HL-60 (cell line): Measurements from ENCODE around the gene ME2.
"Not testable (repeated sequence)": the region's sequence is repeated elsewhere in the genome, so short reads cannot be mapped to it uniquely, and the experiment has no call there.

Experiments
- DNase-seq, 2 experiments: peaks; one replicate each; pipeline ENCODE4 v3.0.0-alpha.2; 2010 to 2020; ENCODE audit warnings: low read depth in 1 of 2, low spot score in 1 of 2
- H3K27ac ChIP-seq: fragments of 250-450 bp; sonication (Bioruptor Pico); replicated peaks from 2 replicates; pipeline ENCODE4 v1.5.1; 2020; ENCODE audit warnings: mild to moderate bottlenecking, moderate library complexity
- H3K27me3 ChIP-seq: fragments of 250-450 bp; sonication (Bioruptor Pico); 2 replicates; pipeline ENCODE4 v1.5.1; 2021; ENCODE audit warnings: mild to moderate bottlenecking, moderate library complexity; ENCODE audit not compliant: insufficient read depth, poor library complexity, severe bottlenecking
- H3K4me3 ChIP-seq: replicated peaks from 2 replicates; pipeline ENCODE4 v1.5.1; 2011; ENCODE audit warnings: mild to moderate bottlenecking, control low read depth, low read length; ENCODE audit not compliant: insufficient read depth
- CTCF ChIP-seq: IDR thresholded peaks from one replicate; pipeline ENCODE4 v1.5.1; 2011; ENCODE audit warnings: low read length, control low read depth, inconsistent platforms; ENCODE audit not compliant: insufficient read depth
- GABPA ChIP-seq: IDR thresholded peaks from 2 replicates; pipeline ENCODE4 v1.6.1; 2012; ENCODE audit warnings: low read depth
- POLR2AphosphoS5 ChIP-seq: IDR thresholded peaks from 2 replicates; pipeline ENCODE4 v1.6.1; 2012; ENCODE audit warnings: low read depth
- REST ChIP-seq: IDR thresholded peaks from 2 replicates; pipeline ENCODE4 v1.6.1; 2012; ENCODE audit warnings: low read depth; ENCODE audit not compliant: insufficient replicate concordance
- SPI1 ChIP-seq: IDR thresholded peaks from 2 replicates; pipeline ENCODE4 v1.6.1; 2012; ENCODE audit warnings: low read depth, mild to moderate bottlenecking, borderline replicate concordance

The ME2 gene

DNA sequence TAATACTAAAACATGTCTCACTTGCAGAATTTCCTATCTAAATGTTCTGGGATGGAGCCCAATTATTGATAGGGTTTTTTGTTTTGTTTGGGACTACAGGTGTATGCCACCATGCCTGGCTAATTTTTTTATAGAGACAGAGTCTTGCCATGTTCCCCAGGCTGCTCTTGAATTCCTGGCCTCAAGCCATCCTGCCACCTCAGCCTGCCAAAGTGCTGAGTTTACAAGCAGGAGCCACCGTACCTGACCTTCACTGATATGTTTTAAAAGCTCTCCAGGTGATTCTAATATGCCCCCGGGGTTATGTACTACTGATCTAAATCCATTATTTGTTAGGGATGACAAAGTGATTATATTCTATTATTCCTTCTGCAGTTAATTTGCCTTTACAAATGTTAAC is 91.1 kb downstream of the ME2 start:
- Histone ChIP-seq H3K4me3 (no peak overlapping the region), H3K27ac (no peak overlapping the region), H3K27me3 (no peaks in the 10 kb centered on the region)
- TF ChIP-seq SPI1 = no peak
- DNase-seq = no peak

DNA sequence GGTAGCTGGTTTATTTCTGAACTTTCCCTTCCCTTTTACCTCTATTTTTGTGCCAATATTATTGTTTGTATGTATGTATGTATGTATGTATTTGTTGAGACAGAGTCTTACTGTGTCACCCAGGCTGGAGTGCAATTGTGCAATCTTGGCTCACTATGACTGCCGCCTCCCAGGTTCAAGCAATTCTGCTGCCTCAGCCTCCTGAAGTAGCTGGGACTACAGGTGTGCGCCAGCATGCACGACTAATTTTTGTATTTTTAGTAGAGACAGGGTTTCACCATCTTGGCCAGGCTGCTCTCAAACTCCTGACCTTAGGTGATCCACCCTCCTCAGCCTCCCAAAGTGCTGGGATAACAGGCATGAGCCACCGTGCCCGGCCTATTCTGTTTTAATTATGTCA is 93.5 kb downstream of the ME2 start:
- DNase-seq = peak; percentile 20 to 32
- not testable (repeated sequence) for H3K27me3 ChIP-seq, H3K4me3 ChIP-seq, H3K27ac ChIP-seq

DNA sequence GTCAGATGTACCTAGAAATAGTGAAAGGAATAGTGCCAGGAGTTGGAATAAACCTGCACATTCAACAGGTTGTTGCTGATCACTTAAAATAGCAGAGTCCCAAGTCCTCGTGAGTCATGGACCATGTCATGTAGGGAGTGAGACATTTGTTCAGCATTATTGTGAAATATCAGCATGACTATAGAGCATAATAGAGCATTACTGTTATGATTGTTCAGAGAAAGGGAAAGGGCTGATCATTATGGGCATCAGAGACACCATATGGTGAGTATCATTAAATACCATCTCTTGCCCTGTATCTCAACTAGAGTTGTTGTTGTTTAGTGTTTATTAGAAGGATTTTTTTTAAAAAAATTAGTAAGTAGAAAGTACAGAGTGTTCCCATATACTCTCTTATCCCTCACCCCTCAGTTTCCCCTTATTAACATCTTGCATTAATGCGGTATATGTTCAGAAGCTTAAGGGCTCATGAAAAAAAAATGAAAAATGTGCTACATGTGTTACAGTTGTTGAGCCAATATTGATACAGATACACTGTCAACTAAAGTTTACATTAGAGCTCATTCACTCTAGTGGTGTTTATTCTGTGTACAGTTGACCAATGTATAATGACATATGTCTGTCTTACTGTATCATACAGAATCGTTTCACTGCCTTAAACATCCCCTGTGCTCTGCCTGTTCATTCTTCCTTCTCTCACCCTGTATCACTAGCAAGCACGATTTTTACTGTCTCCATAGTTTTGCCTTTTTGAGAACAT is 94.6 kb downstream of the ME2 start:
- no peaks in the 10 kb centered on the region for H3K27me3 ChIP-seq
- no peak overlapping the region for H3K4me3 ChIP-seq
- peak in 1 of 2 experiments; percentile 56 for DNase-seq
- H3K27ac ChIP-seq = no peak overlapping the region
- TF ChIP-seq CTCF (no peak), SPI1 (no peak), POLR2AphosphoS5 (no peak), REST (no peak), GABPA (no peak)

GRCh38 chr18:50977037-50977760 is 98.3 kb downstream of the ME2 start:
- DNase-seq = no peak
- no peak overlapping the region for H3K4me3 ChIP-seq
- no peaks in the 10 kb centered on the region for H3K27me3 ChIP-seq
- TF ChIP-seq POLR2AphosphoS5 (no peak), REST (no peak), GABPA (no peak), SPI1 (no peak), CTCF (no peak)
- H3K27ac ChIP-seq = no peak overlapping the region
